Psoas muscle (tissue), 8 donors: ENCODE measurements around the gene SOS1. TPM values are rescaled to one million over a fixed set of nuclear protein-coding genes. Genes with fewer than 3 reads are reported as not detected.

Experiments
- ATAC-seq, 4 donors: fragments of 200-7000 bp; cut with Tn5 transposase; one replicate each; pipeline ENCODE4 v1.9.1; 2020; ENCODE audit warnings: moderate library complexity in 3 of 4, mild to moderate bottlenecking in 2 of 4
- DNase-seq, 2 donors: peaks; one replicate each; pipeline ENCODE4 v3.0.0-alpha.2; 2020
- H3K27ac ChIP-seq: fragments of 200-600 bp; one replicate; pipeline ENCODE4 v1.8.0; 2022
- H3K27me3 ChIP-seq, 3 donors: fragments of 200-600 bp in 1 of 3; one replicate each; pipeline versions ENCODE4 v1.6.1 to v1.8.0; 2013 to 2022; ENCODE audit warnings: low read length in 2 of 3, mild to moderate bottlenecking in 2 of 3, moderate library complexity in 1 of 3; ENCODE audit not compliant: insufficient read depth in 3 of 3
- H3K36me3 ChIP-seq, 2 donors: fragments of 200-600 bp in 1 of 2; one replicate each; pipeline versions ENCODE4 v1.6.1 to v1.8.0; 2013 to 2022; ENCODE audit warnings: low read depth in 1 of 2, mild to moderate bottlenecking in 1 of 2, moderate library complexity in 1 of 2; ENCODE audit not compliant: insufficient read depth in 1 of 2
- H3K4me1 ChIP-seq: fragments of 200-600 bp; one replicate; pipeline ENCODE4 v1.8.0; 2022
- H3K4me3 ChIP-seq: fragments of 200-600 bp; one replicate; pipeline ENCODE4 v1.8.0; 2022; ENCODE audit warnings: mild to moderate bottlenecking
- H3K9me3 ChIP-seq: fragments of 200-600 bp; one replicate; pipeline ENCODE4 v1.8.0; 2022
- WGBS, 3 donors: extraction: QIAGEN DNeasy Blood & Tissue Kit; methylation state at CpG; one replicate each; pipeline versions ENCODE4 v1.1.6 to v1.1.7; 2013; 5-methylcytosine and 5-hydroxymethylcytosine counted together
- intact Hi-C, 2 donors: fragments of 100-400 bp; cut with DNase I; formaldehyde crosslinking; loops; one replicate each; pipeline versions ENCODE4 v1.11.0 to v1.14.2; 2022
- polyA plus RNA-seq, 3 donors: library from polyadenylated mRNA; stranded (reverse); fragments of 200-250 nt; gene quantifications; one replicate each; pipeline ENCODE4 v1.2.3, GENCODE V29; 2013
- total RNA-seq, 4 donors: library from RNA; stranded (reverse); fragmentation: NEBNext Ultra II Directional in 2 of 4; extraction: Animal tissue kit (Norgen Biotek cat#: 25700) in 2 of 4; gene quantifications; one replicate each; pipeline versions ENCODE4 v1.2.1 to v1.2.4, GENCODE V29; 2021 to 2023
- TF ChIP-seq, protein P1 (sequence below): fragments of 200-600 bp; IDR thresholded peaks from one replicate; pipeline ENCODE4 v1.8.0; 2022; ENCODE audit warnings: antibody characterized with exemption
- donor health status: healthy with polysubstance abuse.
- donor health status: DM: no; HTN: no; CAD: no; lungs with moderate emphysema.
- donor health status: Bipolar disorder and iron deficiency.
- donor health status: healthy.
- donor health status: DM: yes; HTN: yes; CAD: no.
- donor health status: DM: no; HTN: no; CAD: no.
- donor health status: DM: no; HTN: no; CAD: no.
- donor health status: DM: yes; HTN: yes; CAD: no.

SOS1 gene
- total and polyA plus RNA-seq, 7 donors, result 4.9 to 35.7 (median 25.4) TPM

DNA sequence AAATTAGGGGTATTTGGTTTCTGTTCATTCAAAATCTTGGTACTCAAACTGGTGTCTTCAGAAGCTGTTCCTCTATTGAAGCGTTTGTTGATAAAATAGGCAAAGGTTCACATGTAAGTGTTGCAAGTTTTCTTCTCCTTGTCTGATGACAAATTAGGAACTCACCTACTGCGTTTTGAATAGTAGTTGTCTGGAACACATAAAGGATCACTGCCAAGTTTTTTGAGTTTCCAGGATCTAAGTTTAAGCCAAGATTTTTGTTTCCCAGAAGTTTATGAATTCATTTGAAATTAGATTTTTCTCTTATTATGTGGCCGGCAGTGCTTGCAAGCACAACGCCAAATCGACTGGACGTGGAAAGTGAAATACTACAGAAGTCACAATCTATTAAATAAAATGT, 145.8 kb downstream of the SOS1 start:
- TF ChIP-seq, protein P1, sequence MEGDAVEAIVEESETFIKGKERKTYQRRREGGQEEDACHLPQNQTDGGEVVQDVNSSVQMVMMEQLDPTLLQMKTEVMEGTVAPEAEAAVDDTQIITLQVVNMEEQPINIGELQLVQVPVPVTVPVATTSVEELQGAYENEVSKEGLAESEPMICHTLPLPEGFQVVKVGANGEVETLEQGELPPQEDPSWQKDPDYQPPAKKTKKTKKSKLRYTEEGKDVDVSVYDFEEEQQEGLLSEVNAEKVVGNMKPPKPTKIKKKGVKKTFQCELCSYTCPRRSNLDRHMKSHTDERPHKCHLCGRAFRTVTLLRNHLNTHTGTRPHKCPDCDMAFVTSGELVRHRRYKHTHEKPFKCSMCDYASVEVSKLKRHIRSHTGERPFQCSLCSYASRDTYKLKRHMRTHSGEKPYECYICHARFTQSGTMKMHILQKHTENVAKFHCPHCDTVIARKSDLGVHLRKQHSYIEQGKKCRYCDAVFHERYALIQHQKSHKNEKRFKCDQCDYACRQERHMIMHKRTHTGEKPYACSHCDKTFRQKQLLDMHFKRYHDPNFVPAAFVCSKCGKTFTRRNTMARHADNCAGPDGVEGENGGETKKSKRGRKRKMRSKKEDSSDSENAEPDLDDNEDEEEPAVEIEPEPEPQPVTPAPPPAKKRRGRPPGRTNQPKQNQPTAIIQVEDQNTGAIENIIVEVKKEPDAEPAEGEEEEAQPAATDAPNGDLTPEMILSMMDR, result no peak
- no peaks in the 10 kb centered on the region for H3K4me1 ChIP-seq
- no peak for ATAC-seq
- no peaks in the 10 kb centered on the region for H3K36me3 ChIP-seq
- no peaks in the 10 kb centered on the region for H3K27me3 ChIP-seq
- H3K4me3 ChIP-seq, result no peak overlapping the region
- intact Hi-C loops, result no loop called here
- WGBS, 3 donors, result 59 to 77% (median 68%) methylated on average over 6 of the region's 6 CpGs
- no peak for DNase-seq
- H3K27ac ChIP-seq, result no peak overlapping the region
- no peaks in the 10 kb centered on the region for H3K9me3 ChIP-seq

DNA sequence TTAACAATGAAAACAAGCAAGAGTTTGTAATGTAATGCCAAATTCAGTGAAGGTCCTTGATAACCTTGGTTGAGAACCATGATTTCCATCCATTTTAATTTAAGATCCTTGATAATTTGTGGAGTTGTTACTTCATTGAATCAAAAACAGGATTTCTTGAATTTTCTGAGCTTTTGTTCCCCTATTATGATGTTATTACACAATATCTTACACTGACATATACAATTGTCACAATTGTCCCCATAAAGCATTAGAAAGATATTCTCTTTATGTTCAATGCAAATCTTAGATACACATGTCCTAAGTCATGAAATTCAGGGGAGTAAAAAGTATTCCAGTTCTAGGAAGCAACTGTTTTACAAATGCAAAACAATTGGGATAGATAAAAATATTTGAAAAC, 147.6 kb downstream of the SOS1 start:
- H3K27me3 ChIP-seq, result no peaks in the 10 kb centered on the region
- no peak for ATAC-seq
- H3K36me3 ChIP-seq, result no peaks in the 10 kb centered on the region
- H3K4me3 ChIP-seq, result no peak overlapping the region
- TF ChIP-seq, protein P1, result no peak
- H3K27ac ChIP-seq, result no peak overlapping the region
- intact Hi-C loops, result no loop called here
- H3K4me1 ChIP-seq, result no peaks in the 10 kb centered on the region
- H3K9me3 ChIP-seq, result no peaks in the 10 kb centered on the region
- no peak for DNase-seq

DNA sequence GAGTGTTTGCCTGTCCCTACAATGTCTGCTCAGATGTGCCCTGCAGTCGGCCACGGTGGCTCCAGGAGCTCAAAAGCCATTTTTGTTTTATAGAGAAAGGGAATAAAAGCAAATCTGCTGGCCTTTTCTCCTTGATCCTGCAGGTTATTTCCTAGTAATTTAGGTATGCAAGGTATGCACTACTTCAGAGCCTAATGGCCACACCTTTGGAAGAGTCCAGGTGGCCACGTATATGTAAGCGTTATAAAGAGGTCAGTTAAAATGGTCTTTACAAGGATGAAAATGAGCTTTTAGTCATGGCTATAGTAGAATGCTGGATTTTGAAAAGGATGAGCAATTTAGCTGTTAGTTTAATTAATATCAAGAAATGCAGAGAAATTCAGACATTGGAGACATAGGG, 149.5 kb downstream of the SOS1 start:
- no peaks in the 10 kb centered on the region for H3K27me3 ChIP-seq
- WGBS, 3 donors, result 92 to 97% (median 94%) methylated on average over 4 of the region's 4 CpGs
- no peaks in the 10 kb centered on the region for H3K4me1 ChIP-seq
- no peak overlapping the region for H3K27ac ChIP-seq
- no peaks in the 10 kb centered on the region for H3K36me3 ChIP-seq
- ATAC-seq (no peak), DNase-seq (no peak)
- no peaks in the 10 kb centered on the region for H3K9me3 ChIP-seq
- no peak overlapping the region for H3K4me3 ChIP-seq
- TF ChIP-seq, protein P1, result no peak
- intact Hi-C loops, result no loop called here

DNA sequence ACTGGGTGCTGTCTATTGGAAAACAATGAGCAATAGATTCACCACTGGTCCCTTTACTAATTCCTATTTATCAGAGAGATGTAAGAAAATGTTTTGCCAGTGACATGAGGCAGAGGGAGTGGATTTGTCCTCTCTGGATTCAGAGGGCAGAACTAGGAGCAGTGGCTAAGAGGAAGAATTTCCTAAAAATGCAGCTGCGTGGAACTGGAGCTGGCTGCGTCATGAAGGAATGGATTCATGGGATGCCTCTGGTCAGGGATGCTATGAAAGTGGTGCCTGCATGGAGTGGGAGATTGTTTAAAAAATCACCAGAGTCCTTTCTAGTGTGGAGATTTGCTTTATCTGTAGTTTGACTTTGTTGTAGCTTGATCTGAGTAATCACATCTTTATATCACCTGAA, 152.8 kb downstream of the SOS1 start:
- Histone ChIP-seq H3K4me3 (no peak overlapping the region), H3K27ac (no peak overlapping the region), H3K27me3 (no peaks in the 10 kb centered on the region), H3K36me3 (no peaks in the 10 kb centered on the region), H3K4me1 (no peaks in the 10 kb centered on the region), H3K9me3 (no peaks in the 10 kb centered on the region)
- intact Hi-C loops, result no loop called here
- no peak for ATAC-seq
- 85 to 97% (median 91%) methylated on average over 2 of the region's 2 CpGs for WGBS, 3 donors
- TF ChIP-seq, protein P1, result no peak
- no peak for DNase-seq

DNA sequence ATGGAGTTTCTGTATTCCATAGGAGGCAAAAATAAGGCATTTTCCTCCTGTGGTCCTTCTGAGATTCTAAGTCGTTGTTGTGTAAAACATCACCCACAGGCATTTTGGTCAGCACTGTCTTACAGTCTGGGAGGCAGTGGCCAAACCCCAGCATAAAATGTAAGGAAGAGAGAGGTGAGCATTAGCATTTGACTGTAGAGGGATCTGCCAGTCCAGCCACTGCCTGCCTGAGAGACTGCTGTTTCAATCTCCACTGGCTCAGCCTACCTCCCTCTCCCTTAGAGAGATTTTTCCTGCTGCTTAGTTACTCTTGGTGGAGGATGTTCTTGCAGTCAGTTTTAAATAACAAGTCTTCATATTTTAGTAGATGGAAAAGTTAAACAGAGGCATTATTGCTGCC, 154.2 kb downstream of the SOS1 start:
- Histone ChIP-seq H3K36me3 (no peaks in the 10 kb centered on the region), H3K4me1 (no peaks in the 10 kb centered on the region), H3K9me3 (no peaks in the 10 kb centered on the region), H3K4me3 (no peak overlapping the region), H3K27ac (no peak overlapping the region), H3K27me3 (no peaks in the 10 kb centered on the region)
- intact Hi-C loops, result no loop called here
- no peak for DNase-seq
- ATAC-seq, result no peak
- TF ChIP-seq, protein P1, result no peak
- WGBS, 3 donors, result 38 to 61% (median 46%) methylated on average over 1 of the region's 1 CpG
